HG03520 (cell line): Measurements from ENCODE around the gene EFCAB3.
A peak's percentile ranks its signal among the peaks of the same experiment; 100 is the strongest.
"Not testable (repeated sequence)": the region's sequence is repeated elsewhere in the genome, so short reads cannot be mapped to it uniquely, and the experiment has no call there.

ENCODE experiments used
- ATAC-seq: cut with Tn5 transposase; IDR thresholded peaks from one replicate; pipeline ENCODE4 v1.9.1; 2021; ENCODE audit warnings: mild to moderate bottlenecking, moderate library complexity; ENCODE audit not compliant: unreplicated experiment

The EFCAB3 gene

GRCh38 chr17:62380253-62380652 lies at the start of gene EFCAB3:
EFCAB3 (plus strand) TSS chr17:62380553; CDS start chr17:62382980, 2,427 bp downstream.
- ATAC-seq = no peak

DNA sequence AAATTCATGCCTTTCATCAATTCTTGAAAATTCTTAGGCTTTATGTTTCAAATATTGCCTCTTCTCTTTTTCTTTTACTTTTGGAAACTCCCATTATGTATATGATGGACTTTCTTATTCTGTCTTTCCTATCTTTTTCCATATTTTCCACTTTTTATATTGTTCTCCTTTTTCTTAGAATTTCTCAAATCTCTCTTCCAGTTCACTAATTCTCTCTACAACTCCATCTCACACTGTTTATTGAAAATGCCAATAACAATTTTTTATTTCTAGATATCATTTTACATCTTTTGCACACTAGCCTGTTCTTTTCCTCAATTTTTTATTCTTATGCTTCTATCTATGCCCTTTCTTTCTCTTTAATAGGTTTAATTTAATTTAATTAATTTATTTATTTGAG lies 43.8 kb upstream of the EFCAB3 start:
- ATAC-seq = no peak

- ATAC-seq = no peak
Measured at GRCh38 chr17:62343764-62344270, 36.5 kb upstream of the EFCAB3 start.

DNA sequence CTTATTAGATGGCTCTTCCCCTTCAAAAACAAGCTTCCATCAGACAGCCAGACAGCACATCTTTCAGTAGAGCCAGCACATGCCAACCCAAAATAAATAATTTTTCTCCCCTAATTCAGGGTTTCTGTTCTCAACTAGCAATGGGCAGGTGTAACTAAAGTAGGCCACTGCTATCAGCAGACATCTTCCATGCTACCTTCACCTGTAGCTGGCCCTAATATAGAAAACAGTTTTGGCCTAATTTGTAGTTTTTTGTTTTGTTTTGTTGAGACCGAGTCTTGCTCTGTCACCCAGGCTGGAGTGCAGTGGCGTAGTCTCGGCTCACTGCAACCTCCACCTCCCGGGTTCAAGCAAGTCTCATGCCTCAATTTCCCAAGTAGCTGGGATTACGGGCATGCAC lies 29.2 kb upstream of the EFCAB3 start:
- ATAC-seq = no peak

DNA sequence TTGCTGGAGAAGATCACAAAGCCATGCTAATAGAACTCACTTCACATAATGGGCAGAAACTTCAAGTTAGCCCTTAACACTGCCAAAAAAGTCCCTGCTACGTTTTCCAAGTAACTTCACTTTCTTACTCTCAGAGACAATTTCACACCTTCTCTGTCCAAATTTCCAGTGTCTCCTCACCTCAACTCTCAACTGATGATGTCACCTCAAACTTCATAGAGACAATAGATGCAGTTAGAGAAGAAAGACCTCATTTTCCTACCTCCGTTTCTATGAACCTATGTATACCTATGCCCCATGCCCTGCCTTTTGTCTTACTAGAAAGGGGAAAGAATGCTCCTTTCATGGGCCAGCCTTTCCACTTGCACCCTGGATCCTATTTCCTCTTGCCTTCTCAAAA lies 14.2 kb upstream of the EFCAB3 start:
- no peak for ATAC-seq

GRCh38 chr17:62381561-62381960 lies 1.2 kb downstream of the EFCAB3 start:
- ATAC-seq = no peak

- ATAC-seq = no peak
Measured at GRCh38 chr17:62388856-62389255, 8.5 kb downstream of the EFCAB3 start.

DNA sequence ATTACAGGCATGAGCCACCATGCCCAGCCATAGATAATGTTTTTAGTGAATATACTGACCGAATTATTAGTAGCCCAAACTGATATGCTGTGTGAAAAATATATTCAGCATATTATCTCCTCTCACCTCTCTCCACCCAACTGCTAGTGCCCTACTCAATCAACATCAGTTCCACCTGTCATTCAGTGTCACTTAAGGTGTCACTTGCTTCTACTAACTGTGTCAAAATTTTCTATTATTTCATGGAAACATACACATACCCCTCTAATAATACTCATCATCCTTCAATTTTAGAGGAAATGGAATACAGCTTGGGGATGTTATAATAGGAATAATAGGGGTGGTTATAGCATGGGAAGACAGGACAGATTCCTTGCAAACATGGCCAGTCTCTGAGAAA lies 12.6 kb downstream of the EFCAB3 start:
- ATAC-seq = no peak

DNA sequence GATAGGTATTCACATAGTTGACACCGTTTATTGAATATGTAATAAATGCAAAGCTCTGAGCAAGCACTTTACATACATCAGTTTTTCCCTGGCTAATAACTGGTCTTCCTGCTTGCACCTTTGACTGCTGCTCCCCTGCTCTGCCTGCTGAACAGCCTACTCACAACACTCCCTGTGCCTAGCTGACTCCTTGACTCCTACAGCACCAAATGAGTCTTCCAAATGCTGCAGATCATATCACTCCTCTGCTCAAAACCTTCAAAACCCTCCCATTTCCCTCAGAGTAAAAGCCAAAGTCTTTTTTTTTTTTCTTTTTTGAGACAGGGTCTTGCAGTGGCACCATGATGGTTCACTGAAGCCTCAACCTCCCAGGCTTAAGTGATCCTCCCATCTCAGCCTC lies 18.5 kb downstream of the EFCAB3 start:
- ATAC-seq = no peak

GRCh38 chr17:62405451-62405850 lies 25.1 kb downstream of the EFCAB3 start:
- ATAC-seq = no peak

DNA sequence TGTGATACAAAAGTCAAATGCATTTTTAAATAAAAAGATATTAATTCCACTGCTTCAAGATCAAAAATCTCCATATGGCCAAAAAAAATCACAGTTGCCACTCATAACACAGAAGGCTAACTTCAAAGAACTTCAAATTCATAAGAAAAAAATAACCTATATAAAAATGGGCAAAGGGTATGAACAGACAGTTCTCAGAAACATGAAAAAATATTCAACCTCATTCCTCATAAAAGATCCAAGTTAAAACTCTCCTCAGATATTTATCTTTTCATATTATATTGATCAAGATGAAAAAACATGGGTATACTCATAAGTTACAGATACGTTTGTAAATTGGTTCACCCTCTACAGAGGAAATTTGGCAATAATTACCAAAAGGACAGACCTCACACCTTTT lies 32.7 kb downstream of the EFCAB3 start:
- ATAC-seq = not testable (repeated sequence)

DNA sequence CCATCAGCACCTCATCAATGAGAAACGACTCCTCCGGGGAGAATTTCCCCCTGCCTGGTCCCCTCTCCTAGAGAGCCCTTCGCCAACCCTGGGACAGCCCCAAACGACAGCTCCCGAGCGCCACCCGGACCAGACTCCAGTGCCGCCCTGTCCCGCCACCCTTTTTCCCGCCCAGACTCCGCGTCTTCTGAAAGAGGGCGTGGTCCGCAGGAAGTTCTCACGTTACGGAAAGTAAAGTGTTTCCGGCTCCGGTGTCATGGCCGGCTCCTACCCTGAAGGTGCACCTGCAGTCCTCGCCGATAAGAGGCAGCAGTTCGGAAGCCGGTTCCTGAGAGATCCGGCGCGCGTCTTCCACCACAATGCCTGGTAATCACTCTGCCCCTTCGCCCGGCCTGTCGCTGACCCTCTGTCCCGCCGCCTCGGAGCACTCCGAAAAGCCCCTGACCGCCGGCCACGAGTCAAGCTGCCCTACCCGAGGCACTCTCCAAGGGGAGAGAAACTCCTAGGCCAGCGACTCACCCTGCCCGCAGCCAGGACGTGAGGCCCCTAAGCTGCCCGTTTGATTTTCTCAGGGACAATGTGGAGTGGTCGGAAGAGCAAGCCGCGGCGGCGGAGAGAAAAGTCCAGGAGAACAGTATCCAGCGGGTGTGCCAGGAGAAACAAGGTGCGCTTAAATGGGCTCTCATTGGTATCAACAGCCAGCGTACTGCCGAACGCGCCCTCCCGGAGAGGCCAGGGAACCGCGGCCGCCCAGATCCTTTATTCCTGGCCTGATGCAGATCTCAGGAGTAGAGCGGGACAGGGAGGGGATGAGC lies 43.5 kb downstream of the EFCAB3 start, which contains the start of gene METTL2A:
METTL2A (plus strand) TSS at position 251 of the 815 bp plus-strand sequence; CDS start at position 257, 6 bp downstream.
- ATAC-seq = peak; percentile 88

GRCh38 chr17:62426214-62426613 lies 45.9 kb downstream of the EFCAB3 start:
- ATAC-seq = not testable (repeated sequence)

GRCh38 chr17:62435251-62435650 lies 54.9 kb downstream of the EFCAB3 start:
- not testable (repeated sequence) for ATAC-seq

GRCh38 chr17:62441181-62441580 lies 60.8 kb downstream of the EFCAB3 start:
- not testable (repeated sequence) for ATAC-seq

- ATAC-seq = no peak
Measured at GRCh38 chr17:62444063-62444462, 63.7 kb downstream of the EFCAB3 start.

GRCh38 chr17:62445791-62446190 lies 65.4 kb downstream of the EFCAB3 start:
- not testable (repeated sequence) for ATAC-seq

DNA sequence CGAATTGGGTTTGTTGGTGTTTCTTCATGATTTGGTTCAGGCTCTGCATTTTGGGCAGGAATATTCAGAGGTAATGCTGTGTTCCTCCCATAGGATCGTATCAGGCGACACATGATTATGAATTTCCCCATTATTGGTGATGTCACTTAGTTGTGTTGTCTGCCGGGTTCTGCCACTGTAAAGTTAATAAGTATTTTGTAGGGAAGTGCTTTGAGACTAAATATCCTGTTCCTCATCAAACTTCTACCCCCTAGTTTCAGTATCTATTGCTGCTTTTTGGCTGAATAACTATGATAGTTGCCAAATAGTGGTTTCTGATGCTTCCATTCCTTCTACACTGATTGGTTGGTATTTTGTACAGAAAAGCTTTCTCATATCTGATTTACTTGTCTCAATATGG lies 71.8 kb downstream of the EFCAB3 start:
- ATAC-seq = not testable (repeated sequence)

- ATAC-seq = not testable (repeated sequence)
Measured at GRCh38 chr17:62453041-62453440, 72.7 kb downstream of the EFCAB3 start.

DNA sequence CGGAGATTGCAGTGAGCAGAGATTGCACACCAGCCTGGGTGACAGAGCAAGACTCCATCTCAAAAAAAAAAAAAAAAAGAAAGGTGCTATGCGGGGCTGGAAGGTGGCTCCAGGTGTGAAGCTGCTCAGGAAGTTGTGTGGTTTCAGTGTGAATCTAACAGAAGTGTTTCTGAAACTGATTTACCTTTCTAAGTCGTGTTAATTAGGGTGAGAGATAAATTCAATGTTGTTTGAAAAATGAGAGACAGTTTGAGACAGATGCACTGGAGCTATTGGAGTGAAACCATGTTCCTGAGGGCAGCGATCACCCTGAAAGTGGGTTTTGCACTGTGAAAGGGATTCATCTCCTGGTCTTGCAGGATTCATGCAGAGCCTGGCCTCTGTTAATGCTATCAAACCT lies 73.3 kb downstream of the EFCAB3 start:
- ATAC-seq = not testable (repeated sequence)

GRCh38 chr17:62454111-62454510 lies 73.8 kb downstream of the EFCAB3 start:
- ATAC-seq = not testable (repeated sequence)

DNA sequence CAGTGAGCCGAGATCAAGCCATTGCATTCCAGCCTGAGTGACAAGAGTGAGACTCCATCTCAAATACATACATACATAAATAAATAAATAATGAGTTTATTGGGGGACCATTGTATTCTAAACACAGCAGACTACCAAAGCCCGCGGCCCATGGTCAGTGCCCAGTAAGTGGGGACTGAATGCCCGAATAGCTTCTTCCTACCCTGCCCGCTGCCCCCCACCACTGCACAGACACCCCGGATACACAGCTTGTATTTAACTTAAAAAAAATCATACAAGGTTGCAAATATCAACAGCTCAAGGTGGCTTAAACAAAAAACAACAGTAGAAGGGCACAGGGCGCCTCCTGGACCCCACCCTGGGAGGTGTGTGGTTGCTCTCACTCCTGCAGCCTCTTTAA lies 75.7 kb downstream of the EFCAB3 start:
- no peak for ATAC-seq
